Measurements from ENCODE around the gene SMIM29. TPM values are rescaled to one million over a fixed set of nuclear protein-coding genes. Genes with fewer than 3 reads are reported as not detected.

Gene SMIM29
- total RNA-seq, 3 donors from 2014 or later (not counting 1 experiment from before 2014, with no cell fraction given) = 30.8 to 48.0 (median 39.7) TPM

DNA sequence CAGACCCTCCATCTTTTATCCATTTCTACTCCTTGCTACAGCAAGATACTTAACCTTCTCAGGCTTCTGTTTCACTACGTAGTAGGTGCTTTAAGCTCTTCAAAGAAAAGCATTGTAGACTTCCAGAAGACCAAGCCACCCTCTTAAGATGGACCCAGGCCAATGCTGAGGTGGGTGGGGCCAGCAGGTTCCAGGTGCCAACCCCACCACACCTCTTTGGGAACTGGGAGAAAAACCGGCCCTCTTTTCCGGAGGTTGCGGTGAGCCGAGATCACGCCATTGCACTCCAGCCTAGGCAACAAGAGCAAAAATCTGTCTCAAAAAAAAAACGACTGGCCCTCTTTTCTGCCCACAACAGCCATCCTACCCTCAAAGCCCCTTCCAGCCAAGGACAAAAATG, 22.7 kb downstream of the SMIM29 start:
- no peaks in the 10 kb centered on the region for H3K9me3 ChIP-seq (ENCODE audit: control insufficient read depth, insufficient read depth, low read length)
- H3K4me1 Mint-ChIP-seq = peaks cover 6% of the 10 kb centered on the region in 2 donors
- DNase-seq = no peak
- no peaks in the 10 kb centered on the region for H3K27me3 Mint-ChIP-seq (ENCODE audit: low read depth in 2 of 2)
- peak overlapping the region in 1 of 2 donors; percentile 94 for H3K27ac Mint-ChIP-seq
- no peaks in the 10 kb centered on the region for H3K9me3 Mint-ChIP-seq
- no peaks in the 10 kb centered on the region for H3K36me3 ChIP-seq (ENCODE audit: control insufficient read depth, insufficient read depth, low read length)
- H3K27ac ChIP-seq (ENCODE audit: low read length) = no peak overlapping the region
- intact Hi-C loops (cut with micrococcal nuclease) = no loop called here
- H3K4me3 Mint-ChIP-seq = peak overlapping the region; percentile 25
- H3K27me3 ChIP-seq (ENCODE audit: control insufficient read depth, insufficient read depth, low read length) = no peaks in the 10 kb centered on the region
- no peak for ATAC-seq
- H3K4me3 ChIP-seq (ENCODE audit: low read length) = no peak overlapping the region
- H3K4me1 ChIP-seq (ENCODE audit: control insufficient read depth, insufficient read depth, low read length) = peaks cover 28% of the 10 kb centered on the region
- H3K36me3 Mint-ChIP-seq = no peaks in the 10 kb centered on the region
- WGBS (ENCODE audit: insufficient coverage) = 84% methylated on average over 7 of the region's 7 CpGs
- TF ChIP-seq, protein P1, sequence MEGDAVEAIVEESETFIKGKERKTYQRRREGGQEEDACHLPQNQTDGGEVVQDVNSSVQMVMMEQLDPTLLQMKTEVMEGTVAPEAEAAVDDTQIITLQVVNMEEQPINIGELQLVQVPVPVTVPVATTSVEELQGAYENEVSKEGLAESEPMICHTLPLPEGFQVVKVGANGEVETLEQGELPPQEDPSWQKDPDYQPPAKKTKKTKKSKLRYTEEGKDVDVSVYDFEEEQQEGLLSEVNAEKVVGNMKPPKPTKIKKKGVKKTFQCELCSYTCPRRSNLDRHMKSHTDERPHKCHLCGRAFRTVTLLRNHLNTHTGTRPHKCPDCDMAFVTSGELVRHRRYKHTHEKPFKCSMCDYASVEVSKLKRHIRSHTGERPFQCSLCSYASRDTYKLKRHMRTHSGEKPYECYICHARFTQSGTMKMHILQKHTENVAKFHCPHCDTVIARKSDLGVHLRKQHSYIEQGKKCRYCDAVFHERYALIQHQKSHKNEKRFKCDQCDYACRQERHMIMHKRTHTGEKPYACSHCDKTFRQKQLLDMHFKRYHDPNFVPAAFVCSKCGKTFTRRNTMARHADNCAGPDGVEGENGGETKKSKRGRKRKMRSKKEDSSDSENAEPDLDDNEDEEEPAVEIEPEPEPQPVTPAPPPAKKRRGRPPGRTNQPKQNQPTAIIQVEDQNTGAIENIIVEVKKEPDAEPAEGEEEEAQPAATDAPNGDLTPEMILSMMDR (IDR thresholded peaks at IDR 0.05) = no peak

DNA sequence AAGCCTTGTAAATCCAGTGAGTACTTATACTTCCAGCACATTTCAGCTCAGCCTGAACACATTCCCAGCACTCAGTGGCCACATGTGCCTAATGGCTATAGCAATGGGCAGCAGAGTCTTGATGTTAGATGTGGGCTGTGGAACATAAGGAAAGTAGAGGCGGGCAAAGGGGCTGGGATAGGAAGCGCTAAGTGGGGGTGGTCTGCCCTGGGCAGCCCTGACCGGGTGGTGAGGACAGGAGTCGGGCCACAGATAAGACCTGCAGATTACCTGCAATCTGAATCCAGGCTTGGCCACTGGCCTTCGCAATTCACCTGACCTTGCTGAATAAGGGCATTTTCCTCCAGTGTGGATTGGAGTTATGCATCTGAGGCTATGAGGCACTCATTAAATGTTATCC, 23.3 kb downstream of the SMIM29 start:
- peaks cover 6% of the 10 kb centered on the region in 2 donors for H3K4me1 Mint-ChIP-seq
- H3K27me3 Mint-ChIP-seq (ENCODE audit: low read depth in 2 of 2) = no peaks in the 10 kb centered on the region
- H3K27me3 ChIP-seq (ENCODE audit: control insufficient read depth, insufficient read depth, low read length) = no peaks in the 10 kb centered on the region
- peaks cover 28% of the 10 kb centered on the region for H3K4me1 ChIP-seq (ENCODE audit: control insufficient read depth, insufficient read depth, low read length)
- TF ChIP-seq, protein P1 (IDR thresholded peaks at IDR 0.05) = no peak
- no peak overlapping the region for H3K4me3 ChIP-seq (ENCODE audit: low read length)
- H3K27ac ChIP-seq (ENCODE audit: low read length) = no peak overlapping the region
- H3K9me3 ChIP-seq (ENCODE audit: control insufficient read depth, insufficient read depth, low read length) = no peaks in the 10 kb centered on the region
- DNase-seq (no peak), ATAC-seq (no peak)
- intact Hi-C loops (cut with micrococcal nuclease) = no loop called here
- H3K36me3 Mint-ChIP-seq = no peaks in the 10 kb centered on the region
- H3K36me3 ChIP-seq (ENCODE audit: control insufficient read depth, insufficient read depth, low read length) = no peaks in the 10 kb centered on the region
- H3K9me3 Mint-ChIP-seq = no peaks in the 10 kb centered on the region
- WGBS (ENCODE audit: insufficient coverage) = over 99% methylated on average over 5 of the region's 5 CpGs
- H3K27ac Mint-ChIP-seq = peak overlapping the region; percentile 78 to 94
- peak overlapping the region; percentile 25 for H3K4me3 Mint-ChIP-seq

DNA sequence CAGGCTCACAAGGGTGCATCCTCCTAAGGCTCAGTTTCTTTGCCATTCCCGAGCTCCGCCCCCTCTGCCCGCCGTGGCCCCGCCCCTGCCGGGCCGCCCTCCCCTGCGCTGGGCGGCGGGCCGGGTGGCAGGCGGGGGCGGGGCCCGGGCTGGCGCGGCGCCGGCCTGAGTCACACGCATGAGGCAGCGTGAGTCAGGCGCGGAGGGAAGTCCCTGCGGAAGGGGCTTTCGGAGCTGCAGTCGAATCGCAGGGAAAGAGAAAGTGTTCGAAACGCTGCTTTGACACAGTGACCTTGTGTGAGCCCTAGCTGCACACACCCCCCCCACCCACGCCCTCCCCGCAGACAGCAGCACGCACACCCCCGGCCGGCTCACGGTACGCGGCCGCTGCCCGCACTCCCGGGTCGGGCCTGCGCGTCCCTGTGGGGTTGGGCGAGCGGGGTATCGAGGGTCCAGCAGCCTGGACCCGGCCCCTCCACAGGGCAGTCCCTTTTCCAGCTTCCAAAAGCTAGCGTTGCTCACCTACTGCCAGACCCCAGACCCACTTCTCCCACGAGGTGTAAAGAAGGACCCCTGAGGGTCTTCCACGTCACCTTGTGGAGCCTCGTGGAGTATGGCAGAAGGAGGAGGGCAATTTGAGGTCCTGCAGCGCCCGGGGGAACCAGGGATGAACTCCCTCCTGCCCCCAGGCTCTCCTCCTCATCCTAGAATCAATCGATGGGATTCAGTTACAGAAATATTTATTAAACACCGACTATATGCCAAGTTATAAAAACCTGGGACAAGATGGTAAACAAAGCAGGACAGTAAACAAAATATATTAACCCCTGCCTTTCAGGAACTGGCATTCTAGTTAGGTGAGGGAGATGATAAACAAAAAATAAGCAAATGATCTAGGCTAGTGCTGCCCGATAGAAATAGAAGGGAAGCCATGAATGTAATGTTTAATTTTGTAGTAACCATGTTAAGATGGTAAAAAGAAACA, 24.6 kb downstream of the SMIM29 start:
- peak overlapping the region; percentile 49 for H3K4me3 Mint-ChIP-seq
- Histone ChIP-seq H3K36me3 (ENCODE audit: control insufficient read depth, insufficient read depth, low read length) (no peaks in the 10 kb centered on the region), H3K4me1 (ENCODE audit: control insufficient read depth, insufficient read depth, low read length) (peaks cover 28% of the 10 kb centered on the region), H3K27me3 (ENCODE audit: control insufficient read depth, insufficient read depth, low read length) (no peaks in the 10 kb centered on the region), H3K27ac (ENCODE audit: low read length) (peak overlapping the region; percentile 95), H3K4me3 (ENCODE audit: low read length) (peak overlapping the region; percentile 53), H3K9me3 (ENCODE audit: control insufficient read depth, insufficient read depth, low read length) (no peaks in the 10 kb centered on the region)
- ATAC-seq (peak; percentile 92 to 99 (median 94)), DNase-seq (peak; percentile 95 to 99)
- no peaks in the 10 kb centered on the region for H3K9me3 Mint-ChIP-seq
- intact Hi-C loops (cut with micrococcal nuclease) = loop anchor here (1.0 kb wide), 1 partner anchor 12 kb away; the partner anchor contains the start of gene HMGA1
- peaks cover 0 to 3% of the 10 kb centered on the region in 2 donors for H3K27me3 Mint-ChIP-seq (ENCODE audit: low read depth in 2 of 2)
- H3K36me3 Mint-ChIP-seq = no peaks in the 10 kb centered on the region
- TF ChIP-seq, protein P1 (IDR thresholded peaks at IDR 0.05) = no peak
- WGBS (ENCODE audit: insufficient coverage) = 3% methylated on average over 55 of the region's 55 CpGs
- H3K27ac Mint-ChIP-seq = peak overlapping the region; percentile 78 to 94
- H3K4me1 Mint-ChIP-seq = peaks cover 6% of the 10 kb centered on the region in 2 donors

Measured in natural killer cell (primary cell).